Panc1 (cell line): ENCODE data around the gene KCNT1.

Experiments
- CTCF ChIP-seq: fragments of 450-650 bp; IDR thresholded peaks from 2 replicates; pipeline ENCODE4 v1.5.1; 2017; ENCODE audit warnings: mild to moderate bottlenecking
- POLR2AphosphoS5 ChIP-seq: IDR thresholded peaks from 2 replicates; pipeline ENCODE4 v1.6.1; 2012; ENCODE audit warnings: mild to moderate bottlenecking, low read depth, low read length, moderate library complexity

GRCh38 chr9:135775911-135776310 lies 73.9 kb downstream of the KCNT1 start:
- TF ChIP-seq CTCF (no peak), POLR2AphosphoS5 (no peak)
